ENCODE measurements around the gene THUMPD2.
"Not testable (repeated sequence)": the region's sequence is repeated elsewhere in the genome, so short reads cannot be mapped to it uniquely, and the experiment has no call there.

The THUMPD2 gene

DNA sequence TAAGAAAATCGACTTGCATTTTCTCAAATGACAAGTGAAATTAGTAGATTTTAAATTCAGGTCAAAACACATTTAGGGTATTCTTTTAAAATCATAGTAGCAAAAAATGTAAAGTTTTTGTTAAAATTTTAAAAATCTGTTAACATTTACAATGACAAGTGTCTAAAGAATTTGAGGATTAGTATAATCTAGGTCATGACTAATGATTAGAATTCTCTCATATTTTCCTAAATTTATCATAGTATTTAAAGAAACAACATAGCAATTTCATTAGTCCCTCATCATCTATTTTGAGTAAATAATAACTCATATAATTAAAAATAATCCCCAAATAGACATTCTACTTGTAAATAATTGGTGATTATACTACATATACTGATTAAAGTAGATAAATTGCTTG is 23.6 kb downstream of the THUMPD2 start:
- DNase-seq: no peak

DNA sequence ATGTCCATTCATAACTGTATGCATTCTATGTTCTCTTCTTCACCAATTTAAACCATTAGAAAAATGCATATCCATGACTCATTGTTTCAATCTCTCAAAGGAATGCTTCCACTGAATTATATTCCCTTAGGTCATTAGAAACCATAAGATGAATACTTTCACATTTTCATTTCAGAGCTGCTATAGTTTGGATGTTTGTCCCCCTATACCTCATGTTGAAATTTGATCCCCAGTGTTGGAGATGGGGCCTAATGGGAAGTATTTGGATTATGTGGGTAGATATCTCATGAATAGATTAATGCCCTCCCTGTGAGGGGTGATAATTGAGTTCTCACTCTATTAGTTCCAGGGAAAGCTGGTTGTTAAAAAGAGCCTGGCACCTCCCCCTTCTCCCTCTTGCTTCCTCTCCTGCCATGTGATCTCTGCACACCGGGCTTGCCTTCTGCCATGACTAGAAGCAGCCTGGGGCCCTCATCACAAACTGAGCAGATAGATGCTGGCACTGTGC is 35.7 kb downstream of the THUMPD2 start:
- DNase-seq: no peak

- DNase-seq: no peak
Observed at GRCh38 chr2:39741871-39742270, 37.2 kb downstream of the THUMPD2 start.

DNA sequence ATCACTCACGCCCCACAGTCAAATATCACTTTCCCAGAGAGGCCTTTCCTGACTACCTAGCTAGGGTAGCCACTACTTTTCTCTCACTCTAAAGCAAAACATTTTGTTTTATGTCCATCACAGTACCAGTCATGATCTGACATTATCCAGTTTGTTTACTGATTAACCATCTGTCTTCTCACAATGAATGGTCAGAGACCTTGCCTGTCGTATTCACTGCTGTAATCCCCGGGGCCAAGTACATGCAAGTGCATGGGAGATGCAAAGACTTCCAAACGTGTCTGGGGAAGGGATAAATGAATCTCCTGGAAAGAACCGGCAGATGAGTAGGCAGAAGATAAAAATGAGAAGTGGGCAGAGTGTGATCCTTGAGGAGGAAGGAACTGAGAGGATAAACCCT is 39.7 kb downstream of the THUMPD2 start:
- DNase-seq: no peak

GRCh38 chr2:39738936-39739335 is 40.1 kb downstream of the THUMPD2 start:
- no peak for DNase-seq

DNA sequence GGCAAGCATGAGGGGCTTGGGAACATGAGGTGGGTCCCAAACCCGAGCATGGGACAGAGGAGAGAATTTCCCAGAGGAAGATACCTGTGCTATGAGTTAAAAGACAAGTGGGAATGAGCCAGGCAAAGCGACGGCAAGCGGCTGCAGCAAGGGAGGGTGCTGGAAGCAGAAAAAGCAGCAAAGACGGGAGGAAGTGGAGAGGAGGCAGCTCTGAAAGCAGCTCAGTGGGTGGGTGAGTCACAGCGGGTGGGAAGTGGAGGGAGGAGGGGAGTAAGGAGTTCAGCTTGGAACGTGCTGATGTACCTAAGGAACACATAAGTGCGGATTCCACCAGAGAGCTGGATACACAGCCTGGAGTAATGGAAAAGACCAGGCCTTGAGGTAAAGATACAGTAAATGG is 41.4 kb downstream of the THUMPD2 start:
- no peak for DNase-seq

- DNase-seq: no peak
Observed at GRCh38 chr2:39736640-39737039, 42.4 kb downstream of the THUMPD2 start.

DNA sequence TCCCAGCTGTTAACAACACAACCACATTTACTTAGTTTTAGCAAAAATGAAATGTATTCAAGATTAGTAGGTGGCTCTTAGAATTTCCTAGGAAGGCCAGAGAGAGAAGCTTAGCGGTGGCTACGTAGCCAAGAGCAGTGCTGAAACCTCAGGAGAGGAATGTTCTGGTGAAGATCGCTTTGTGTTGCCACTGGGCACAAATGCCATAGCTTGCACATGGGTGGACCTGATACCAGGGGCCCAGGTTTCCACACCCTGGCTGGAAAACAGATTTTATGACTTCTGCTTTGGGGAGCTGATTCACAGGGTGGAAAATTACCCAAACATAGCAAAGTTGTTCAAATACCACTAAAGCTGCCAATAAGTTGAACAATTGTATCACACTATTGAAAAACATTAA is 43.4 kb downstream of the THUMPD2 start:
- DNase-seq: no peak

DNA sequence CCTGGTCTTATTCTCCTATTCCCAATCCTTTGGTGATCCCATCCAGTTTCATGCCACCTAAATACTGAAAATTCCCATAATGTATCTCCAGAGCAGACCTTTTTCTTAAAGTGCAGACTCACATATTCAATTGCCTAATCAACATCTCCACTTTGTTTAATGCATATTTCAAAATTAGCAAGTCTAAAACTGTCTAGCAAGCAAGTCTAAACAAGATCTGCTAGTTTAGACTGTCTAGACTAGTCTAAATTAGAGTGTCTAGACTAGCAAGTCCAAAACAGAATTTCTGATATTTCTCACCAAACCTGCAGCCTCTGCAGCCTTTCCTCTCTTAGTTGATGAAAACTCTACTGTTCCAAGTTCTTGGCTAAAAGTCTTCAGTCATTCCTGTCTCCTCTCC is 44.6 kb downstream of the THUMPD2 start:
- DNase-seq: no peak

DNA sequence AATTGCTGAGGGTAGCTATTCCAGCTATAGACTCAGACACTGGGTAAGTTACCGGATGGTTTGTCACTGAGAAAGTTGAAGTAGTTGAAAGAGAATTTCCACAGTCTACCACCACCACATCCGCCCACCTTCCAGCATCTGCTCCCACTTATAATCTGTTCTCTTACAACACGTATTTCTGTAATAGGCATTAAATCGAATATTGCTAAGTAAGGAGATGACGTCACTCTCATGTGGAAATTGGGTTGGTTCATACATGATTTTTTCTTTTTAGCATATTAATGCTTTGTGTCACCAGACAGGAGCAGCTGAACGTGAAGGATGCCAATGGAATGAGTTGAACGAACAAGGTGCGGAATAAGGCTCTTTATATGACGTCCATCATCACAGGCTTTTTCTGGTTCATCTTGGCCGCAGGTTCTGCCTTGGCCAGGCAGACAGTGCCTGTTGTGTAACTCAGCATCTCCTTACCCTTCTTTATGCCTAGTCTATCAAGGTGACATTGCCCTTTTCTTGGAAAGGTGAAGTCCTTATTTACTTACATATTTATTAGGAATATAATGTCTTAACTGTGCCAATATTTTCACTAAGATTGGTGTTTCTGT is 45.9 kb downstream of the THUMPD2 start:
- no peak for DNase-seq

GRCh38 chr2:39732482-39732881 is 46.6 kb downstream of the THUMPD2 start:
- DNase-seq: no peak

DNA sequence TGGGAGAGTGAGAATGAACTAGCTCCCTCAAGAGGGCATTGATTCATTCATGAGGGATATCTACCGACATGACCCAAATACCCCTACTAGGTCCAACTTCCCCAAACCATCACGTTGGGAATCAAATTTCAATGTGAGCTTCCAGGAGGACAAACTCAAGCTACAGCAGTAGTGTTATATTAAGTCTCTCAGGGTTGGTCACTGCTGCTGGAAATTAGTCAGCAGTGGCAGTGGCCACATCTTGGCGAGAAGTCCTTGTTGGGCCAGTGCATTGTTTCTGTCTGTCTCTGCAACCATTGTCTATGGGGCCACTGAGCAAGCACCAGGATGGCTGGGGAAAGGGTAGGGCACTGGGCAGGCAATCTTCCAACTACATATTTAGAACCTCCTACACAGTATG is 47.5 kb downstream of the THUMPD2 start:
- no peak for DNase-seq

GRCh38 chr2:39730685-39731302 is 48.3 kb downstream of the THUMPD2 start:
- DNase-seq: no peak

DNA sequence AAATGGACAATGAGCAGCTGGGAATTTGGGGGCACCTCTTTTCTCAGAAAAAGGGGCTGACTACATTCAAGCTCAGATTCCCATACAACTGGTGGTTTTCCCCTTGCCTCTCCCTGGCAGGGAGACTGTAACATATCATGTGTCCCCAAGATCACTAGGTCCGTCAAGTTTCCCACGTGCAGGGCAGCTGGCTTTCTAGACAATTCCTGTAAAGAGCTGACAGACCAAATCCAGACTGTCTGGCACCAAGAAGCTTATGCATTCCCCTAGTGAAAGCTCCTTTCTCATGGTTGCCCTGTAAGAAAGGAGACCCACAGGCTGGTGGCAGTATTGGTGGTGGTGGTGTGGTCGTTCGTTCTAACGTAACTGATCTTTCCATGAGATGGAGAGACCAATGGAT is 48.8 kb downstream of the THUMPD2 start:
- DNase-seq: no peak

DNA sequence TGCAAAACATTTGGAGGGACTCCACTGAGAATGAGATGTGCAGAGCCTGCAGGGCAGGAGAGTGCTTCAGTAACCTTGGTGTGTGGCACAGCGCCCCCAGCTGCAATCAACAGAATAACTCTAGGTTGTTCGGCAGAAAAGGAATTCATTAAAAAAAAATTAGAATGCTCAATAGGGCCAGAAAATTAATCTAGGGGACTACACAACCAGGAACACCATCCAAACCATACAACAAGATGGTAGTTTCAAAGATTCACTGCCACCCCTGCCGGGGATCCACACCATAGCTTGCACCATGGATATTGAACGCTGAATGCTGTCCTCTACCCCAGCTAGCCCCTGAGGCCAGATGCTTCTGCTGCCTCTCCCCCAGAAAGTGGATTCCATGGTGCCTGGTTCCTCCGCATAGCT is 50.1 kb downstream of the THUMPD2 start:
- DNase-seq: no peak

DNA sequence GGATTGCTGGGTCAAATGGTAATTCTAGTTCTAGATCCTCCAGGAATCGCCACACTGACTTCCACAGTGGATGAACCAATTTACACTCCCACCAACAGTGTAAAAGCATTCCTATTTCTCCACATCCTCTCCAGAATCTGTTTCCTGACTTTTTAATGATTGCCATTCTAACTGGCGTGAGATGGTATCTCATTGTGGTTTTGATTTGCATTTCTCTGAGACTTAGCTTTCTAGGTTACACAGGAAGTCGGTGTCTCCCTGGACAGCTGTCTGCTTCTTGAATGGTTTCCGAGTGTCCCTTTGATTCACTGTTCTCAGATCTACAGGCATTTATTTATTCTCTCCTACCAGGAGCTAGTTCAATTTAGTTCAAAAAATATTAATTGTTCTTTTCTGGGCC is 51.0 kb downstream of the THUMPD2 start:
- DNase-seq: not testable (repeated sequence)

DNA sequence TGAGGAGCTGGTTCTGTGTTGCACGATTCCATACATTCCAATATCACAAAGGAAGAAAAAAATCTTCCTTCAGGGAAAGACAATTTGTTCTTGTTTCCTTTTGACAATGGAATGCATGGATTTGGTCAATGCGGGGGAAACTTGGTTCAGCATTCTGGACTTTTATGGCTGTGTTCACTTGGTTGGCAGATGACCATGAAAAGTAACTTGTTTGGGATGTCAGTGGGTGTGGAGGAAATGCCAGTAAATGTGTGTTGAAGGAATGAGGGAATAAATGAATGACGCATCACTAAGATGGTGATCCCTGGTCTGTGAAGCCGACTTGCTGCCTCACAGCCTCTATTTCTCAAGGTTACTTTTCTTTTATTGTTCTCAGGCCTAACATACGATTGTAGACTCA is 53.7 kb downstream of the THUMPD2 start:
- no peak for DNase-seq

DNA sequence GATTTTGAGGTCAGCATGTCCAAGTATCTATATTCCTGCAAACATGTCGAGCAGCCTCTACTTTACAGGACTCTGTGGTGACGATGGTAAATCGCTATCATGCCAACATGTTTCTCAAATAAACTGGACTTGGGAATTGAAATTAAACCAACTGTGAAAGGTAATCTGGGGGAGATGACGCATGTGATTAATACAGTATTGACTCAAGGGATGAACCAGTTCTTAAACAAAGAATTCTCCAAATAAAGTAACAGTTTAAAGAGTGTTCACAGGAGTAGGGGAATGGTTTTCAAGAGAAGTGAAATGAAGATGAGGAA is 54.3 kb downstream of the THUMPD2 start:
- DNase-seq: no peak

DNA sequence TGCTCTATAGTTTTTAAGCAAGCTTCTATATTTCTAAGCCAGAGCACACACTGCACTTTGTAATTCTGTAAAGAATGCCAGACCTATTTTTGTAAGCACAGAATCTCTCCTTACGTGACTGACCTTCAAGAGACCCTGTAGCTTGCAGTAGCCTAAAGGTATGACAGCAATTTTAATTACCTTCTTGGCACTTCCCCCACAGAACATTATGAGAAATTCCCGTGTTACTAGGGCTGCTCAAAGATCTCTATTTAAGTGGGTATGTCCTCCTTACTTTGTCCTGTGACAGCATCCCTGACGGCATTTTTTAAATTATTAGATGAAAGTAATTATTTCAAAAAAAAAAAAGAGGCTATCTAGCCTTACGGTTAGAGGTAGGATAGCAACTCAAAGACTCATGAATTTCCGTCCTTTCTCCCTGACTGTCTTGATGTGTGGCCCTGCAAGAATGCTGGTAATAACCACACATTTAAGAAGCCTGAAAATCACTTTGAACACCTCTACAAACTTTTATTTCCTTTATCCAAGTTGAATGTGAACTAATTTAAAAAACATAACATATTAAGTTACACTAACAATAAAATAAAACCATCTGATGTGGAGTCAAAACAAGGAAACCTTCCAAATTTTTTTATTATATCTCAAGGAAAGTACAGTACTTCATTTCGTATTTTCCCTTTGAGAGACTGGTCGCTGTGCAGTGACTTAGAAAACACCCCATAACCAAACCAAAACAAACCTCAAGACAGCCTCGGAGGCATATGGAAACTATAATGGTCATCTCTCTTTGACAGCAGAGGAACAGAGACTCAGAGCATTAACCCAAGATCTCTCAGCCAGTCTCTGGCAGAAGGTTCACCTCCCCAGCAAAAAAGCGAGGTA is 54.9 kb downstream of the THUMPD2 start:
- no peak for DNase-seq

GRCh38 chr2:39723497-39723896 is 55.6 kb downstream of the THUMPD2 start:
- DNase-seq: no peak

DNA sequence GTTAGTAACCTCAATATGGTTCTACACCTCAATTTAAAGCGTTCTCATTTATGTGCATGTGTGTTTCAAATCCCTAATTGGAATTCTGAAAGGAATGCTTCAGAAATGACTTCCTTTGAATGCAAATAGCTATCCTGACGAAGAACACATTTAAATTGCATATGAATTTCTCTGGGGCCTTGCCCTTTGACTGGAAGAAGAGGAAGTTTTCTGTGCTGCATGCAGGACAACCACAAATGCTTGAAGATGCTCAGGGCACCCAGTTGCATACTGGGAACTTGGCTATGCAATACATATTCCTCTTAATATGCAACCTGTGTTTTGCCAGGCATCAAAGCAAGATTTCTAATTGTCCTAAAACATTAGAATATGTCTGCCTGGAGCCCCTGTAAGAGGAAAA is 58.1 kb downstream of the THUMPD2 start:
- DNase-seq: no peak

DNA sequence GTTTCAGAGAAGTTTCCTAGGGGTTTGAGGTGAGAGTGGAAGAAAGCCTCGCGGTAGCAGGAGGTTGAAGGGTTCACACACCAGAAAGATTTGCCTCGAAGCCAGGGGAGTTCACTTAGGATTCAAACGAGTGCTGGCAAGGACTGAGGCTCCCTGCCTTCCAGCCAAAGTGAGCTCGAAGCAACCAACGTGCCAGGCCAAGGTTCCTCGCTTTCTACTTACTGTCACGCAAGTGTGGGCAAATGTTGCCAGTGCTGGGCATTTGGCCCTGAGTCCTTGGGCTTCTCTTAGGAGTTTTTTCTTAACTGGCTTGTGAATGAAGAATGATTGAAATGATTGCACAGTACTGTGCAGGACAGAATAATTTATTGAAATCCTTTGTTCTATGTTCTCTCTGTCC is 59.7 kb downstream of the THUMPD2 start:
- DNase-seq: no peak

- DNase-seq: no peak
Observed at GRCh38 chr2:39718483-39718882, 60.6 kb downstream of the THUMPD2 start.

DNA sequence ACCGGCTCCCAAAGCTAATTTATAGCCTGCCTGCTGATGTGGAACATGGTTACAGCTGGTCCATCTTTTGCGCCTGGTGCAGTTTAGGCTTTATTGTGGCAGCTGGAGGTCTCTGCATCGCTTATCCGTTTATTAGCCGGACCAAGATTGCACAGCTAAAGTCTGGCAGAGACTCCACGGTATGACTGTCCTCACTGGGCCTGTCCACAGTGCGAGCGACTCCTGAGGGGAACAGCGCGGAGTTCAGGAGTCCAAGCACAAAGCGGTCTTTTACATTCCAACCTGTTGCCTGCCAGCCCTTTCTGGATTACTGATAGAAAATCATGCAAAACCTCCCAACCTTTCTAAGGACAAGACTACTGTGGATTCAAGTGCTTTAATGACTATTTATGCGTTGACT is 62.0 kb downstream of the THUMPD2 start:
- DNase-seq: no peak
